ENCODE results near the gene PABPN1L. TPM values are rescaled to one million over a fixed set of nuclear protein-coding genes. Genes with fewer than 3 reads are reported as not detected.

The PABPN1L gene
- total RNA-seq, 1 experiment from 2014 or later: not detected

DNA sequence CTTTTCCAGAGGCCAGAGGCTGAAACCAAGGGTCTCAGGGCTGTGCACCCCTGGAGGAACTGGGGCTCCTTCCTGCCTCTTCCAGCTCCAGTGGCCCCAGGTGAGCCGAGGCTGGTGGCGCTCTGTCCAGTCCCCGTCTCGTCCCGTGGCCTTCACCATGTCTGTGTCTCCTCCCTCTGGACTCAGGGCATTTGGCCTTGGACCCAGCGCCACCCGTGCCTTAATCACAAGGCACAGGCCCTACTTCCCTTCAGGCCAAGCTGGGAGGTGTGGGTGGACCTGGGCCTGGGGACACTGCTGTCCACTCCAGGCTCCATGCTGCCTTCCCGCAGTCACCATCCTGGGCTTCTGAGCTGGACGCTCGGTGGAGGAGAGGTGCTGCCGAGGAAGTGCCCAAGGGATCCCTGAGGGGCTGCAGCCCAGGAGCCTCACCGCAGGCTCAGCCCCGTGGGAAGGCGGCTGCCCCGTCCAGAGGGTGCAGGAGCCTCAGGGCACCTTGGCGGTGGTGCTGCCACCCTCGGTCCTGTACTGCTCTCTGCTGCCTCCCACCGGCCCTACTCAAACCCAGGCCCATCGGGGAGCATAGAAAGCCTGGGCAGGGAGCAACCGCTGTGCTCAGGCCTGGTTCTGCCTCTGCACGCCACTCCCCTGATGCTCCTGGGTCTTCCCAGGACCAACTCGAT lies 45.2 kb downstream of the PABPN1L start:
- Histone ChIP-seq H2BK5ac (ENCODE audit: insufficient read length, low read length) (no peak overlapping the region), H2AFZ (ENCODE audit: low read length) (no peak overlapping the region), H3K4me2 (ENCODE audit: insufficient read depth, insufficient read length, low read length) (no peak overlapping the region), H3K9ac (ENCODE audit: extremely low read depth, insufficient read length, low read length) (no peak overlapping the region), H3K14ac (ENCODE audit: insufficient read depth, low read length) (no peak overlapping the region), H3K27me3 (ENCODE audit: insufficient read depth, low read length) (no peaks in the 10 kb centered on the region), H2BK12ac (ENCODE audit: insufficient read length, low read depth, low read length) (no peak overlapping the region), H3K79me2 (ENCODE audit: insufficient read depth, low read length) (no peaks in the 10 kb centered on the region), H4K20me1 (ENCODE audit: control insufficient read depth, insufficient read depth, insufficient read length) (no peaks in the 10 kb centered on the region), H4K8ac (replicated peaks; ENCODE audit: insufficient read length, low read depth, low read length) (no peak overlapping the region), H3K4me1 (ENCODE audit: insufficient read depth, low read length) (no peaks in the 10 kb centered on the region), H4K5ac (ENCODE audit: insufficient read length, low read depth, low read length) (no peak overlapping the region), H4K91ac (ENCODE audit: insufficient read length, low read depth, low read length) (no peak overlapping the region), H3K18ac (ENCODE audit: insufficient read length, low read depth, low read length) (no peak overlapping the region), H3K27ac (ENCODE audit: insufficient read length, low read depth, low read length) (no peak overlapping the region), H2AK5ac (ENCODE audit: insufficient read length, low read length) (no peak overlapping the region), H3K23me2 (ENCODE audit: insufficient read length, low read depth, low read length, poor library complexity, severe bottlenecking) (no peaks in the 10 kb centered on the region), H2BK120ac (ENCODE audit: low read depth, low read length, poor library complexity, severe bottlenecking) (no peak overlapping the region), H3K79me1 (ENCODE audit: insufficient read depth, low read depth, low read length, poor library complexity, severe bottlenecking) (no peaks in the 10 kb centered on the region), H3K9me3 (ENCODE audit: control insufficient read depth, low read depth, low read length) (no peaks in the 10 kb centered on the region), H3K56ac (ENCODE audit: insufficient read length, low read depth, low read length) (no peak overlapping the region), H3T11ph (ENCODE audit: low read length) (no peak overlapping the region), H2BK15ac (ENCODE audit: low read depth, low read length) (no peak overlapping the region), H3K4ac (ENCODE audit: low read depth, low read length) (no peak overlapping the region), H2BK20ac (ENCODE audit: low read depth, low read length, poor library complexity, severe bottlenecking) (no peak overlapping the region), H3K23ac (ENCODE audit: insufficient read length, low read depth, low read length) (no peak overlapping the region)
- Mint-ChIP-seq H3K36me3 (ENCODE audit: insufficient read depth in 1 of 3, low read depth in 3 of 3) (peaks cover 1 to 8% (median 6%) of the 10 kb centered on the region in 3 experiments; a peak in 3 of 7 replicates), H3K27ac (no peak overlapping the region), H3K4me3 (no peak overlapping the region), H3K4me1 (no peaks in the 10 kb centered on the region), H3K9me3 (no peaks in the 10 kb centered on the region), H3K27me3 (ENCODE audit: low read depth) (no peaks in the 10 kb centered on the region)
- TF ChIP-seq, protein P1, sequence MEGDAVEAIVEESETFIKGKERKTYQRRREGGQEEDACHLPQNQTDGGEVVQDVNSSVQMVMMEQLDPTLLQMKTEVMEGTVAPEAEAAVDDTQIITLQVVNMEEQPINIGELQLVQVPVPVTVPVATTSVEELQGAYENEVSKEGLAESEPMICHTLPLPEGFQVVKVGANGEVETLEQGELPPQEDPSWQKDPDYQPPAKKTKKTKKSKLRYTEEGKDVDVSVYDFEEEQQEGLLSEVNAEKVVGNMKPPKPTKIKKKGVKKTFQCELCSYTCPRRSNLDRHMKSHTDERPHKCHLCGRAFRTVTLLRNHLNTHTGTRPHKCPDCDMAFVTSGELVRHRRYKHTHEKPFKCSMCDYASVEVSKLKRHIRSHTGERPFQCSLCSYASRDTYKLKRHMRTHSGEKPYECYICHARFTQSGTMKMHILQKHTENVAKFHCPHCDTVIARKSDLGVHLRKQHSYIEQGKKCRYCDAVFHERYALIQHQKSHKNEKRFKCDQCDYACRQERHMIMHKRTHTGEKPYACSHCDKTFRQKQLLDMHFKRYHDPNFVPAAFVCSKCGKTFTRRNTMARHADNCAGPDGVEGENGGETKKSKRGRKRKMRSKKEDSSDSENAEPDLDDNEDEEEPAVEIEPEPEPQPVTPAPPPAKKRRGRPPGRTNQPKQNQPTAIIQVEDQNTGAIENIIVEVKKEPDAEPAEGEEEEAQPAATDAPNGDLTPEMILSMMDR (conservative IDR thresholded peaks at IDR 0.05): peak; percentile 31; the same call in 2 of the 3 replicates
- no peak for DNase-seq
- WGBS (ENCODE audit: extremely low coverage, insufficient read length, low lambda C conversion rate): no CpG with 5 or more reads among the region's 22 CpGs
